K562 treated with DMSO at 1 percent for 12 hours (cell line): ENCODE results near the gene CMTM6. TPM values are rescaled to one million over a fixed set of nuclear protein-coding genes. Genes with fewer than 3 reads are reported as not detected.

ENCODE experiments used
- total RNA-seq: library from RNA; unstranded; fragments of 300-600 nt; gene quantifications from 2 replicates; pipeline ENCODE4 v1.2.3, GENCODE V29; 2022; ENCODE audit not compliant: insufficient read depth

Gene CMTM6, protein sequence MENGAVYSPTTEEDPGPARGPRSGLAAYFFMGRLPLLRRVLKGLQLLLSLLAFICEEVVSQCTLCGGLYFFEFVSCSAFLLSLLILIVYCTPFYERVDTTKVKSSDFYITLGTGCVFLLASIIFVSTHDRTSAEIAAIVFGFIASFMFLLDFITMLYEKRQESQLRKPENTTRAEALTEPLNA
- total RNA-seq: 11.0 and 25.4 TPM in 2 replicates

DNA sequence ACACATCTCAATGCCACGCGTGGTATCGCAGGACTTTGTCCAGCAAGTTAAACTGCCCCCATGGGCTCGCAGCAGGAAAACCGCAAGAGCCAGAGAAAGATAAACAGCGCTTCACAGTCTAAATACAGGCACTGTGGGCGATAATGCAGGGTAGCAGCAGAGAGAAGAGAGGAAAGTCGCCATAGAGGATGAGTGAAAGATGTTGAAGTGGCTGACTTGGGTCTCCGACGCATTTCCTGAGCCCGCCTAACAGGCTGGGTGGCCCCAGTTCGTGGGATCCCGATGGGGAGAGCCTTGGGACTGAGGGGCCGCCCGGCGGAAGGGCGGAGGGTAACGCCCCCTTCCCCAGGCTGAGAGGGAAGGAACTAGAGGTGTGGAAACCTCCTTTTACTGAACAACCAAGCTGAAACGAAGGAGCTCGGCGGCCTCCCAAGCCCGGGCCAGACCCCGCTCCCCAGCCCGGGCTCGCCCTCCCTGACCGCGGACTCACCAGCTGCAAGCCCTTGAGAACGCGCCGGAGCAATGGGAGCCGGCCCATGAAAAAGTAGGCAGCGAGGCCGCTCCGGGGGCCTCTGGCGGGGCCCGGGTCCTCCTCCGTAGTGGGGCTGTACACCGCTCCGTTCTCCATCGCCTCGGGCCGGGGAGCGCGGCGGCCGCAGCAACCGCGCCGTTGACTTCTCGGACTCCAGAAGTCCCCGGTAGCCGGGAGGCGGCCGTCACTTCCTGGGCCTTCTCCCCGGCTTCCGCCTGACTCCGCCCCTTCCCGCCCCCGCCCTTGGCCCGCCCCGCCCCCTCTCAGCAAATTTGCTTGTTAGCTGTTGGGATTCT, at the start of gene CMTM6:
Gene CMTM6 (minus strand): TSS at position 735 of the 828 bp plus-strand sequence. CDS start 107 bp downstream, at position 628.

Other genes with a start within 250 kb of the CMTM6 start
- gene CMTM7, start 111.0 kb downstream of the CMTM6 start, total RNA-seq: 0.81 and 2.3 TPM in 2 replicates
- gene DYNC1LI1, start 68.0 kb upstream of the CMTM6 start, total RNA-seq: 33.9 and 52.3 TPM in 2 replicates
- 45.7 and 75.9 TPM in 2 replicates for gene CNOT10, start 182.3 kb upstream of the CMTM6 start, total RNA-seq